OCI-LY3 (cell line): ENCODE data around the gene XAB2.

ENCODE experiments used
- CTCF ChIP-seq: fragments of 200-600, 300-600 bp; sonication (generic); IDR thresholded peaks from 2 replicates; pipeline ENCODE4 v1.5.1; 2014; ENCODE audit warnings: antibody characterized with exemption, low read length, low read depth
- EZH2phosphoT487 ChIP-seq: fragments of 200-600 bp; shearing (Covaris generic); IDR thresholded peaks from 2 replicates; pipeline ENCODE4 v1.6.1; 2018; ENCODE audit warnings: antibody characterized with exemption, mixed run types, low read depth

GRCh38 chr19:7676376-7676775 lies 47.0 kb upstream of the XAB2 start:
- no peak for TF ChIP-seq CTCF
- no peak for TF ChIP-seq EZH2phosphoT487
